Central memory CD4-positive, alpha-beta T cell (primary cell): ENCODE measurements around the gene MYL12A.

Source experiments
- DNase-seq: peaks from one replicate; pipeline ENCODE4 v3.0.0; 2022

Gene MYL12A

GRCh38 chr18:3284501-3284900, 36.9 kb downstream of the MYL12A start:
- no peak for DNase-seq

GRCh38 chr18:3286159-3286558, 38.6 kb downstream of the MYL12A start:
- no peak for DNase-seq

GRCh38 chr18:3293196-3293951, 45.8 kb downstream of the MYL12A start:
- no peak for DNase-seq

- DNase-seq = no peak
These were observed 47.0 kb downstream of the MYL12A start for GRCh38 chr18:3294435-3295080.

- peak; percentile 88 for DNase-seq
These were observed 49.7 kb downstream of the MYL12A start for GRCh38 chr18:3297025-3297984.

GRCh38 chr18:3304832-3305231, 57.2 kb downstream of the MYL12A start:
- no peak for DNase-seq

GRCh38 chr18:3305354-3305762, 57.8 kb downstream of the MYL12A start:
- peak; percentile 73 for DNase-seq
